ENCODE measurements around the gene ZNF319. TPM values are rescaled to one million over a fixed set of nuclear protein-coding genes. Genes with fewer than 3 reads are reported as not detected.
"Not testable (repeated sequence)": the region's sequence is repeated elsewhere in the genome, so short reads cannot be mapped to it uniquely, and the experiment has no call there.

ZNF319 gene
- total and polyA plus RNA-seq, 2 of the 4 experiments (the other 2 are of a cell fraction): 0.90 to 6.3 TPM

DNA sequence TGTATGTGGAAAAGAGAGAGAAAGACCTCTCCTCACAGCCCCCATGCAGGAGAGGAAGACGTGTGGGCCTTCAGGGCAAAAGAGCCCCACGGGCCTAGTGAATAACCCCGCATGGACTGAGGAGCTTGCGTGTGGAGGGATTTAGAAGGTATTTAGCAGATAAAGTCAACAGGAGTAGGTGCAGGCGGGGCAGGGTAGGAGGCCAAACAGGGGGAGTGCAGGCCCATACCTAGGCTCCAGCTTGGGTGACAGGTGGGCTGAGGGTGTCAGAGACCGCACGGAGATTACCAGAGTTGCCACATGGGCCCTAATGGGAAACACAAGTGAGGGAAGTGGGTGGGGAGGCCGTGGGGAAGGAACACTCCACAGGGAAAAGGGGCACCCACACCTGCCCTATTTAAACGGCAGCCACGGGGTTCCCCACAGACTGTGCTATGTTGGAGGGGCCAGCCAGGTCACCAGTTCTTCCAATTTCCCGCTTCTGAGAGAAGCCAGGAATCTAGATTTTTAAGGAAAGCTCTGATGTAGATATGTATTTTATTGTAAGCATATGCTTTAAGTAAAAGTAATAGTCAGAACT, 21.4 kb downstream of the ZNF319 start:
- H4K20me1 ChIP-seq (ENCODE audit: insufficient read depth, low read length): no peaks in the 10 kb centered on the region
- H2AFZ ChIP-seq (replicated peaks; ENCODE audit: low read length, poor library complexity): no peak overlapping the region
- no peak overlapping the region for H4K5ac ChIP-seq (ENCODE audit: low read depth, low read length)
- ChIA-PET CTCF (no interaction called here), POLR2A (ENCODE audit: unreplicated experiment) (interaction anchor here (0.5 kb wide), 1 partner anchor 185 kb away, joined by 3 read pairs; no protein-coding TSS in a partner anchor)
- intact Hi-C loops (cut with micrococcal nuclease) (no loop called here), dilution Hi-C loops (cut with HindIII; ENCODE audit: low sequenced_read_pairs, unreplicated experiment) (no loop called here), in situ Hi-C loops (cut with MboI; ENCODE audit: low sequenced_read_pairs) (no loop called here)
- H3K4ac ChIP-seq (ENCODE audit: low read depth, low read length): no peak overlapping the region
- ATAC-seq (ENCODE audit: low read depth) (no peak), DNase-seq (no peak)
- no TSS peak for BruUV-seq (replicated peaks)
- H2BK120ac ChIP-seq (ENCODE audit: low read depth, low read length): no peak overlapping the region
- H3K14ac ChIP-seq (replicated peaks; ENCODE audit: low read depth, low read length): no peak overlapping the region
- H4K8ac ChIP-seq (ENCODE audit: low read depth in 2 of 2, low read length in 2 of 2): no peak overlapping the region
- TF ChIP-seq POLR2A (IDR thresholded peaks at IDR 0.05; ENCODE audit: low read depth, low read length): no peak
- no peak for TF ChIP-seq CEBPB (IDR thresholded peaks at IDR 0.05; ENCODE audit: low read depth, low read length)
- no peak for TF ChIP-seq MXI1 (IDR thresholded peaks at IDR 0.05; ENCODE audit: borderline replicate concordance, low read depth, low read length)
- no peaks in the 10 kb centered on the region for H3K36me3 ChIP-seq (ENCODE audit: control insufficient read depth, insufficient read depth, low read length)
- H3K18ac ChIP-seq (ENCODE audit: low read depth, low read length): no peak overlapping the region
- no peak overlapping the region for H2AK5ac ChIP-seq (ENCODE audit: low read depth, low read length)
- peaks cover 33% of the 10 kb centered on the region for H3K27me3 ChIP-seq (ENCODE audit: control insufficient read depth, insufficient read depth, low read length)
- no peak overlapping the region for H3K23ac ChIP-seq (ENCODE audit: low read depth, low read length)
- no peaks in the 10 kb centered on the region for H3K9me1 ChIP-seq (ENCODE audit: insufficient read depth, low read length)
- H4K91ac ChIP-seq (ENCODE audit: insufficient read depth, low read depth, low read length): no peak overlapping the region
- H2BK20ac ChIP-seq (ENCODE audit: low read depth, low read length): no peak overlapping the region
- H3K4me2 ChIP-seq (ENCODE audit: low read depth, low read length): no peak overlapping the region
- H3K9me3 ChIP-seq (ENCODE audit: control insufficient read depth, insufficient read depth, low read length): no peaks in the 10 kb centered on the region
- H3K4me3 ChIP-seq (ENCODE audit: insufficient read depth, low read depth, low read length): no peak overlapping the region
- no peak overlapping the region for H3K56ac ChIP-seq (ENCODE audit: extremely low read depth, insufficient read depth, low read length)
- 91% methylated on average over 6 of the region's 11 CpGs; no CpG with 5 or more reads in 1 of the 2 experiments for WGBS, 2 experiments (ENCODE audit: extremely low coverage in 2 of 2, insufficient read length in 1 of 2)
- no peak overlapping the region for H2BK15ac ChIP-seq (ENCODE audit: low read depth, low read length)
- no peaks in the 10 kb centered on the region for H3K4me1 ChIP-seq (ENCODE audit: control insufficient read depth, insufficient read depth, low read length)
- H3K79me1 ChIP-seq (ENCODE audit: low read depth in 1 of 2, low read length in 2 of 2): no peaks in the 10 kb centered on the region
- no peak overlapping the region for H2AK9ac ChIP-seq (replicated peaks; ENCODE audit: low read depth, low read length, poor library complexity)
- no peak overlapping the region for H3K27ac ChIP-seq (ENCODE audit: insufficient read depth, low read length)
- no peak overlapping the region for H3K9ac ChIP-seq (ENCODE audit: low read depth, low read length)
- no peak overlapping the region for H2BK5ac ChIP-seq (ENCODE audit: low read depth, low read length, poor library complexity, severe bottlenecking)

DNA sequence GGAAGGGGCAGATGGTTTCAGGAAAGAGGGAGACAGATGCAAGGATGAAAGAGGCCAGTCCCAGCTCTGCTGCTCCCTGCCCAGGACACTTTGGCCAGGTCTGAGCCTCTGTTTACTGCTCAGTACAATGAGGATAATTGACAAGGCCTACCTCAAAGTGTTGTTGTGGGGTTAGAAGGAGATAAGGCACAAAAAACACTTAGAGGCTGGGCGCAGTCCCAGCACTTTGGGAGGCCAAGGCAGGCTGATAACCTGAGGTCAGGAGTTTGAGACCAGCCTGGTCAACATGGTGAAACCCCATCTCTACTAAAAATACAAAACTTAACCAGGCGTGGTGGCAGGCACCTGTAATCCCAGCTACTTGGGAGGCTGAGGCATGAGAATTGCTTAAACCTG, 22.4 kb downstream of the ZNF319 start:
- H2AK5ac ChIP-seq (ENCODE audit: low read depth, low read length); H2AK9ac ChIP-seq (replicated peaks; ENCODE audit: low read depth, low read length, poor library complexity); H2AFZ ChIP-seq (replicated peaks; ENCODE audit: low read length, poor library complexity); in situ Hi-C loops (cut with MboI; ENCODE audit: low sequenced_read_pairs); H3K27ac ChIP-seq (ENCODE audit: insufficient read depth, low read length); H3K9me1 ChIP-seq (ENCODE audit: insufficient read depth, low read length); ATAC-seq (ENCODE audit: low read depth); BruUV-seq (replicated peaks); H3K4ac ChIP-seq (ENCODE audit: low read depth, low read length); intact Hi-C loops (cut with micrococcal nuclease); H2BK120ac ChIP-seq (ENCODE audit: low read depth, low read length); H3K4me1 ChIP-seq (ENCODE audit: control insufficient read depth, insufficient read depth, low read length); dilution Hi-C loops (cut with HindIII; ENCODE audit: low sequenced_read_pairs, unreplicated experiment); H3K79me1 ChIP-seq (ENCODE audit: low read depth in 1 of 2, low read length in 2 of 2); H3K9ac ChIP-seq (ENCODE audit: low read depth, low read length); DNase-seq; POLR2A ChIA-PET (ENCODE audit: unreplicated experiment); H2BK20ac ChIP-seq (ENCODE audit: low read depth, low read length); H3K9me3 ChIP-seq (ENCODE audit: control insufficient read depth, insufficient read depth, low read length); H4K91ac ChIP-seq (ENCODE audit: insufficient read depth, low read depth, low read length); CTCF ChIA-PET; H3K23ac ChIP-seq (ENCODE audit: low read depth, low read length); H3K36me3 ChIP-seq (ENCODE audit: control insufficient read depth, insufficient read depth, low read length); H2BK15ac ChIP-seq (ENCODE audit: low read depth, low read length); H2BK5ac ChIP-seq (ENCODE audit: low read depth, low read length, poor library complexity, severe bottlenecking); H3K14ac ChIP-seq (replicated peaks; ENCODE audit: low read depth, low read length); H4K8ac ChIP-seq (ENCODE audit: low read depth in 2 of 2, low read length in 2 of 2); H4K20me1 ChIP-seq (ENCODE audit: insufficient read depth, low read length); H4K5ac ChIP-seq (ENCODE audit: low read depth, low read length); H3K18ac ChIP-seq (ENCODE audit: low read depth, low read length); H3K4me3 ChIP-seq (ENCODE audit: insufficient read depth, low read depth, low read length); H3K56ac ChIP-seq (ENCODE audit: extremely low read depth, insufficient read depth, low read length); H3K4me2 ChIP-seq (ENCODE audit: low read depth, low read length): not testable (repeated sequence)
- no CpG with 5 or more reads among the region's 2 CpGs for WGBS, 2 experiments (ENCODE audit: extremely low coverage in 2 of 2, insufficient read length in 1 of 2)
- peaks cover 37% of the 10 kb centered on the region for H3K27me3 ChIP-seq (ENCODE audit: control insufficient read depth, insufficient read depth, low read length)
